PC-3 (cell line): ENCODE results near the gene IL31RA. TPM values are rescaled to one million over a fixed set of nuclear protein-coding genes. Genes with fewer than 3 reads are reported as not detected.

Experiments
- ATAC-seq: fragments of 200-7000 bp; cut with Tn5 transposase; 2 replicates; pipeline ENCODE4 v1.9.1; 2020; ENCODE audit warnings: mild to moderate bottlenecking, moderate library complexity
- BruUV-seq: library from RNA; stranded (reverse); fragments of 400-500 nt; replicated peaks from 2 replicates; lab custom pipeline; 2021; lab: Mats Ljungman, UMichigan
- CTCF ChIA-PET: fragments of 300-600 bp; sonication (Branson Sonifier 250); formaldehyde crosslinking; loops from one replicate; lab custom pipeline; 2022; ENCODE audit warnings: antibody characterized with exemption; lab: Charles Lee
- POLR2A ChIA-PET: fragments of 300-600 bp; sonication (Branson Sonifier 250); formaldehyde crosslinking; loops from one replicate; lab custom pipeline; 2022; ENCODE audit warnings: antibody characterized with exemption; ENCODE audit not compliant: unreplicated experiment; lab: Charles Lee
- DNase-seq: peaks from one replicate; pipeline ENCODE4 v3.0.0-alpha.2; 2015
- H2AFZ ChIP-seq: fragments of 300-600 bp; sonication (generic); 2 replicates; pipeline ENCODE4 v1.6.0; 2016; ENCODE audit warnings: antibody characterized with exemption, low read length
- H3F3A ChIP-seq: fragments of 300-600 bp; sonication (generic); one replicate; pipeline ENCODE4 v1.6.0; 2017; ENCODE audit warnings: antibody characterized with exemption, low read length, control low read depth, mild to moderate bottlenecking; ENCODE audit not compliant: unreplicated experiment
- H3K27ac ChIP-seq: fragments of 300-600 bp; sonication (generic); 2 replicates; pipeline ENCODE4 v1.5.1; 2016; ENCODE audit warnings: mild to moderate bottlenecking, low read length
- H3K27me3 ChIP-seq: fragments of 300-600 bp; sonication (generic); 2 replicates; pipeline ENCODE4 v1.6.1; 2016; ENCODE audit warnings: low read length, mixed read lengths
- H3K36me3 ChIP-seq: fragments of 300-600 bp; sonication (generic); 2 replicates; pipeline ENCODE4 v1.6.1; 2016; ENCODE audit warnings: low read depth, mixed run types, low read length, mixed read lengths
- H3K4me1 ChIP-seq: fragments of 300-600 bp; sonication (generic); 2 replicates; pipeline ENCODE4 v1.5.1; 2016; ENCODE audit warnings: low read length; ENCODE audit not compliant: insufficient read depth
- H3K4me2 ChIP-seq: fragments of 300-600 bp; sonication (generic); 2 replicates; pipeline ENCODE4 v1.6.0; 2016; ENCODE audit warnings: low read length
- H3K4me3 ChIP-seq: fragments of 300-600 bp; sonication (generic); 2 replicates; pipeline ENCODE4 v1.5.1; 2016; ENCODE audit warnings: mild to moderate bottlenecking, low read length, mixed read lengths
- H3K79me2 ChIP-seq: fragments of 300-600 bp; sonication (generic); 2 replicates; pipeline ENCODE4 v1.6.1; 2017; ENCODE audit warnings: low read length, mixed read lengths
- H3K9ac ChIP-seq: fragments of 300-600 bp; sonication (generic); 2 replicates; pipeline ENCODE4 v1.6.0; 2016; ENCODE audit warnings: mild to moderate bottlenecking, low read length
- H3K9me2 ChIP-seq: fragments of 300-600 bp; sonication (generic); replicated peaks from 2 replicates; pipeline ENCODE4 v1.6.1; 2016; ENCODE audit warnings: mixed run types, low read length, mixed read lengths
- H3K9me3 ChIP-seq: fragments of 300-600 bp; sonication (generic); 2 replicates; pipeline ENCODE4 v1.6.1; 2016; ENCODE audit warnings: low read length, mixed read lengths
- H4K20me1 ChIP-seq: fragments of 300-600 bp; sonication (generic); 2 replicates; pipeline ENCODE4 v1.6.1; 2016; ENCODE audit warnings: low read length, mixed read lengths
- EZH2 ChIP-seq: fragments of 300-600 bp; sonication (generic); IDR thresholded peaks from one replicate; pipeline ENCODE4 v1.6.1; 2017; ENCODE audit warnings: antibody characterized with exemption, mild to moderate bottlenecking, low read length; ENCODE audit not compliant: unreplicated experiment
- EZH2phosphoT487 ChIP-seq: fragments of 300-600 bp; sonication (generic); IDR thresholded peaks from 2 replicates; pipeline ENCODE4 v1.6.1; 2018; ENCODE audit warnings: mild to moderate bottlenecking, antibody characterized with exemption, low read length, borderline replicate concordance
- intact Hi-C: fragments of 100-400 bp; cut with micrococcal nuclease; formaldehyde crosslinking; loops from 2 replicates; pipeline ENCODE4 v1.9.0; 2023
- total RNA-seq: library from RNA; depleted of rRNA; stranded (reverse); fragments of >200 nt; gene quantifications from 2 replicates; pipeline ENCODE4 v1.2.3, GENCODE V29; 2014
- TF ChIP-seq, protein P1 (sequence below): fragments of 300-600 bp; sonication (generic); conservative IDR thresholded peaks from 2 replicates; pipeline ENCODE4 v1.5.1; 2017; ENCODE audit warnings: antibody characterized with exemption, low read depth, mild to moderate bottlenecking, low read length

The IL31RA gene
- total RNA-seq, 1 experiment from 2014 or later = 1.6 TPM

DNA sequence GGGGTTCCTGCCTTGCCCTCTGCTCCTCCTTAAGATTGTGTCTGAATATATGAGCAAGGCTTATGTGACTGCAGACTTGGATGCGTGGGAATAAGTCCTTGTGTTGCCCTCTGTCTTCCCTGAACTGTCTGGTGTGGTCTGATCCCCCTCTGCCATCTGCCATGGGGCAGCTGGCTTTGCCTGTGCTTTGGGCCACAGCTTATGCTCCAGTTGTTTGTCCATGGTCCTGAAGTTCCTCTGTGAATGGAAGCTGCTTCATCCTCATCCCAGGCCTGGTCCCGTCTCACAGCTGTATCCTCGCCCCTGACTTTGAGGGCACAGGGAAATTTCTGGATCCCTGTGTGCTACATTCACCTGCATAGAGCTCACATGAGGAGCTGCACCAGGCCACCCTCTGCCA lies 14.7 kb downstream of the IL31RA start:
- H3K9me3 ChIP-seq = no peaks in the 10 kb centered on the region
- H3K79me2 ChIP-seq = no peaks in the 10 kb centered on the region
- no peak overlapping the region for H3K4me2 ChIP-seq
- H3F3A ChIP-seq = no peaks in the 10 kb centered on the region
- peaks cover 18% of the 10 kb centered on the region for H3K4me1 ChIP-seq
- H3K9me2 ChIP-seq = no peaks in the 10 kb centered on the region
- no peak overlapping the region for H3K4me3 ChIP-seq
- H2AFZ ChIP-seq = no peak overlapping the region
- H3K27me3 ChIP-seq = no peaks in the 10 kb centered on the region
- no peaks in the 10 kb centered on the region for H3K36me3 ChIP-seq
- H4K20me1 ChIP-seq = no peaks in the 10 kb centered on the region
- H3K9ac ChIP-seq = no peak overlapping the region
- H3K27ac ChIP-seq = no peak overlapping the region
- ChIA-PET POLR2A (no interaction called here), CTCF (no interaction called here)
- intact Hi-C loops = no loop called here
- ATAC-seq = no peak
- BruUV-seq = no TSS peak
- TF ChIP-seq, protein P1, sequence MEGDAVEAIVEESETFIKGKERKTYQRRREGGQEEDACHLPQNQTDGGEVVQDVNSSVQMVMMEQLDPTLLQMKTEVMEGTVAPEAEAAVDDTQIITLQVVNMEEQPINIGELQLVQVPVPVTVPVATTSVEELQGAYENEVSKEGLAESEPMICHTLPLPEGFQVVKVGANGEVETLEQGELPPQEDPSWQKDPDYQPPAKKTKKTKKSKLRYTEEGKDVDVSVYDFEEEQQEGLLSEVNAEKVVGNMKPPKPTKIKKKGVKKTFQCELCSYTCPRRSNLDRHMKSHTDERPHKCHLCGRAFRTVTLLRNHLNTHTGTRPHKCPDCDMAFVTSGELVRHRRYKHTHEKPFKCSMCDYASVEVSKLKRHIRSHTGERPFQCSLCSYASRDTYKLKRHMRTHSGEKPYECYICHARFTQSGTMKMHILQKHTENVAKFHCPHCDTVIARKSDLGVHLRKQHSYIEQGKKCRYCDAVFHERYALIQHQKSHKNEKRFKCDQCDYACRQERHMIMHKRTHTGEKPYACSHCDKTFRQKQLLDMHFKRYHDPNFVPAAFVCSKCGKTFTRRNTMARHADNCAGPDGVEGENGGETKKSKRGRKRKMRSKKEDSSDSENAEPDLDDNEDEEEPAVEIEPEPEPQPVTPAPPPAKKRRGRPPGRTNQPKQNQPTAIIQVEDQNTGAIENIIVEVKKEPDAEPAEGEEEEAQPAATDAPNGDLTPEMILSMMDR = no peak
- TF ChIP-seq EZH2phosphoT487 = no peak
- no peak for TF ChIP-seq EZH2
- DNase-seq = no peak

DNA sequence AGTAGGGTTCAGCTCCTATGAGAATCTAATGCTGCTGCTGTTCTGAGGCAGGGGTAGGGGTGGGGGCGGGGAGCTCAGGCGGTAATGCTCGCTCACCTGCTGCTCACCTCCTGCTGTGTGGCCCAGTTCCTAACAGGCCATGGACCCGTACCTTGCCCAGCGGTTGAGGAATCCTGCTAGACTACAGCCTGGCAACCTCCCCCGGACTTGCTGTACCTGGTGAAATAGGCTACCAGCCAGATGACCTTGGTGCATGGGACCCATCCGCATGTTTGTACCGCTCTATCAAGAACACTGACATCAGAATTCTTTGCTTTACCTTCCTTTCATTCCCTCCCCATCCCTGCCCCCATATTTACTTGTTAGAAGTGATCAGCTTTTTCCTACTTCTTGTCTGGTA lies 15.3 kb downstream of the IL31RA start:
- Histone ChIP-seq H3K4me1 (peaks cover 18% of the 10 kb centered on the region), H3F3A (no peaks in the 10 kb centered on the region), H3K4me2 (no peak overlapping the region), H4K20me1 (no peaks in the 10 kb centered on the region), H3K9me2 (no peaks in the 10 kb centered on the region), H3K9ac (no peak overlapping the region), H3K4me3 (no peak overlapping the region), H3K27me3 (no peaks in the 10 kb centered on the region), H3K27ac (no peak overlapping the region), H3K9me3 (no peaks in the 10 kb centered on the region), H2AFZ (no peak overlapping the region), H3K36me3 (no peaks in the 10 kb centered on the region), H3K79me2 (no peaks in the 10 kb centered on the region)
- no peak for TF ChIP-seq EZH2
- TF ChIP-seq, protein P1 = no peak
- TF ChIP-seq EZH2phosphoT487 = no peak
- ChIA-PET POLR2A (no interaction called here), CTCF (no interaction called here)
- ATAC-seq = no peak
- no peak for DNase-seq
- intact Hi-C loops = no loop called here
- no TSS peak for BruUV-seq

DNA sequence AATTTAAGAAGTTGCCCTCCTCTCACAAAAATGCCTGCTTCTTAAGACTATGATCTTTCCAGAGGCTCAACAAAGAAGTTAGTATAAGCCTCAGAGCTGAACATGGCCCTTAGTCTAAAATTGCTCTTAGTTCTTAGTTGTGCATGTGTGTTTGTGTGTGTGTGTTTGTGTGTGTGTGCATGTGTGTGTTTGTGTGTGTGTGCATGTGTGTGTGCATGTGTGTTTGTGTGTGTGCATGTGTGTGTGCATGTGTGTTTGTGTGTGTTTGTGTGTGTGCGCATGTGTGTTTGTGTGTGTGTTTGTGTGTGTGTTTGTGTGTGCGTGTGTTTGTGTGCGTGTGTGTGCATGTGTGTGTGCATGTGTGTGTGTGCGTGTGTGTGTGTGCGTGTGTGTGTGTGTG lies 15.8 kb downstream of the IL31RA start:
- no peak overlapping the region for H3K4me2 ChIP-seq
- no TSS peak for BruUV-seq
- H2AFZ ChIP-seq = no peak overlapping the region
- intact Hi-C loops = no loop called here
- no peaks in the 10 kb centered on the region for H3K36me3 ChIP-seq
- no peaks in the 10 kb centered on the region for H4K20me1 ChIP-seq
- peaks cover 18% of the 10 kb centered on the region for H3K4me1 ChIP-seq
- no peak for TF ChIP-seq EZH2phosphoT487
- TF ChIP-seq, protein P1 = no peak
- no peak for TF ChIP-seq EZH2
- H3K27me3 ChIP-seq = no peaks in the 10 kb centered on the region
- POLR2A ChIA-PET = no interaction called here
- ATAC-seq = no peak
- H3F3A ChIP-seq = no peaks in the 10 kb centered on the region
- no peak overlapping the region for H3K27ac ChIP-seq
- no peaks in the 10 kb centered on the region for H3K9me3 ChIP-seq
- H3K9ac ChIP-seq = no peak overlapping the region
- no peaks in the 10 kb centered on the region for H3K9me2 ChIP-seq
- no peak for DNase-seq
- CTCF ChIA-PET = no interaction called here
- H3K79me2 ChIP-seq = no peaks in the 10 kb centered on the region
- H3K4me3 ChIP-seq = no peak overlapping the region
